IPS DF 19.7 (cell line): ENCODE results near the gene TBX6.

Experiments used
- DNase-seq: peaks from one replicate; pipeline ENCODE4 v3.0.0-alpha.2; 2013; ENCODE audit warnings: low read depth, low spot score

TBX6 gene

DNA sequence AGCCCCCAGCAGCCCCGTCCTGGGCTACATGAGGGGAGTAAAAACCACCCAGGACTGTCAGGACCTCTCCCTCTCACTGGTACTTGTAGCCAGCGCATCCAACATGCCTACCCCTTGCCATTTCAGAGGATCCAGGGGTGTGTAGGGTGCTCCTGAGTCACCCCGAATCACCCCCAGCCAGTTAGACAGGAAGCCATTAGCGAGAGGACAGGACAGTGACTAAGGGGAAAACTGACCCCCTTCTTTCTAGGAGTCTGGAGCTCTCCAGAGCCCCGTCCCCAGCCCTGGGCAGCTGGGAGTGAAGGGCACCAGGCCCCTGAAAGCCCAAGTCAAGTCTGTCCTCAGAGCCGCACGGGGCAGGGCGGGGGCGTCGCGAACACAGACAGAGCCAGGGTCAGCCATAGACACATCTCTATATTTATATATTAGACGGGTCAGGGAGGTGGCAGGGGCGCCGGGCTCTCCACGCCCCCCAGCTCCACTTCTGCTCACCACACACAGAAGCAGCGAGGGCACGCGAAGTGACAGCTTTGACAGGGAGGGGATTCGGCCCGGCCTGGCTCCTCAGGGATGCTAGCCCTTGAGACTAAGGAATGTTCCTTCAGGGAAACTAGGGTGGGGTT is 22.1 kb upstream of the TBX6 start:
- DNase-seq: no peak

DNA sequence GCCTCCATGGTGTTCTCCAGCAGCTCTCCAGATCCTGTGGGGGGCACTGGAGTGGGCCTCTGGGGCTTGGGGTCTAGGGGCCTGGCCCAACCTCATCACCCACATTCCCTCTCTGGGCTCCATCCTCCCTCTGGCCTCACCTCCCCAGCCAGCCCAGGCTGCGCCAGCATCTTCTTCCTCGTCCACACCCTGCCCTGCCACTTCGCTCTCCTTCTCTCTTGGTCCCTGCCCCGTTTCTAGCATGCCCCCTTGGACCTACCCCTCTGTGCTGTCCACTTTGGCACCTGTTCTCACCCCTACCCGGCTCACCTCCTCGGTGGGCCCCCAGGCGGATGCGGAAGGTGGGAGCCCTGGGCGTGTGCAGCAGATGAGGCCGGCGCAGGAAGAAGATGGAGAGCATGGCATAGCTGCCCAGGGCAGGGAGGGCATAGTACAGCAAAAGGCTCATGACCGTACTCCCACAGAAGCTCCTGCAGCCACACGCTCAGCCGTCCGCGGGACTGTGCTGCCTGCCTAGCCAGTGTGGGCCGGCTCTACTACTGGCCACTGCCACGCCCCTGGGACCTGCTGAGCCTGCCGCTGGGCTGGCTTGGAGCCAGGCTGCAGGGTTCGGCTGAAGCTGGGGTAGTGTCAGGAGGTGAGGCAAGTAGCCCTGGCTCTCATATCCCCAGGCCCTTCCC is 21.4 kb upstream of the TBX6 start, which contains the start of gene GDPD3:
TSS of gene GDPD3 (minus strand) at position 507 of the 680 bp plus-strand sequence. CDS start at position 448, 59 bp downstream.
- DNase-seq: no peak

DNA sequence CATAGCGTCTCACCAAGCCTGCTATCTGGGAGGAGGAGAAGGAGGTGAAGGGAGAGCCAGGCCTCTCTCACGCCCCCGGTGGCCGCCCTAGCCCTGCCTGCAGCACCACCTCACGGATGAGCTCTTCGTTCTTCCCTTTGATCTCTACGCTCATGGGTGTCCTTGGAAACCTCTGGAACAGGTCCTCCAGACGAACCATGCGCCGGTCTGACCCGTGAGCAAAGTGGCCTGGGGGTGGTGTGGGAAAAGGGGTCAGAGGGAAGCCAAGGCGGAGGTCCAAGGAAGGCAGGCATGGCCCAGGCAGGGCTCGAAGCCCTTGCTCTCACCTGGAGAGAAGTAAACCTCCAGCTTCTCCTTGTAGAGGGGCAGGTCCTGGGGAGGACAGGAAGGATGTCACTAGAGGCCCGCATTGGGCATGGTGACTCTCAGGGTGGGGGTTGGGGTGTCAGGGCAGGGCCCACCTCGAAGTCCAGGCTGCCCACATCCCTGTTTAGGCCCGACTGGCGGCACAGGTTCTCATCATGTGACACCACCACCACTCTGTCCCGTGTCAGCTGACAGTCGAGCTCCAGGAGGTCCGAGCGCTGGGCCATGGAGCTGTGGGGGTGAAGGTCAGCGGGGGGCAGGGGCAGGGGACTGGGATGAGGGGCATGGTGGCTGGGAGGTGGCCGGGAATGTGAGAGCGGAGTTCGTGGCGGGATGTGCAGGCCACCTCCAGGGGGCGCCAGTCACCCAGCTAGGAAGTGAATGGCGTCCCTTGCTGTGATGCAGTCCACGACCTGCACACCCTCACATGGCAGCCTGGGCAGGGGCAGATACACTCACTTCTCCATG is 20.7 kb upstream of the TBX6 start:
- DNase-seq: no peak

DNA sequence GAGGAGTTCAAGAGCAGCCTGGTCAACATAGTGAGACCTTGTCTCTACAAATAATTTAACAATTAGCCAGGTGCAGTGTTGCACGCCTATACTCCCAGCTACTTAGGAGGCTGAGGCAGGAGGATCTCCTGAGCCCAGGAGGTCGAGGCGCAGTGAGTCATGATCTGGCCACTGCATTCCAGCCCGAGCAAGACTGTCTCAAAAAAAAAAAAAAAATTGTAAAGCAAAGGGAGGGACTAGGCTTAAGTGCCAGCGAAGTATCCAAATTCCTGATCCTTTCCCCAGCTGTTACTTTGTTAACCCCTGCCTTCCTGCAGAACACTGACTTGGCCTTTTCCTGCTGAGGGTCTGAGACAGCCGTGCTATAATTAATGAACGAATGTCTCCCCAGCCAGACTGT is 18.9 kb upstream of the TBX6 start:
- no peak for DNase-seq

DNA sequence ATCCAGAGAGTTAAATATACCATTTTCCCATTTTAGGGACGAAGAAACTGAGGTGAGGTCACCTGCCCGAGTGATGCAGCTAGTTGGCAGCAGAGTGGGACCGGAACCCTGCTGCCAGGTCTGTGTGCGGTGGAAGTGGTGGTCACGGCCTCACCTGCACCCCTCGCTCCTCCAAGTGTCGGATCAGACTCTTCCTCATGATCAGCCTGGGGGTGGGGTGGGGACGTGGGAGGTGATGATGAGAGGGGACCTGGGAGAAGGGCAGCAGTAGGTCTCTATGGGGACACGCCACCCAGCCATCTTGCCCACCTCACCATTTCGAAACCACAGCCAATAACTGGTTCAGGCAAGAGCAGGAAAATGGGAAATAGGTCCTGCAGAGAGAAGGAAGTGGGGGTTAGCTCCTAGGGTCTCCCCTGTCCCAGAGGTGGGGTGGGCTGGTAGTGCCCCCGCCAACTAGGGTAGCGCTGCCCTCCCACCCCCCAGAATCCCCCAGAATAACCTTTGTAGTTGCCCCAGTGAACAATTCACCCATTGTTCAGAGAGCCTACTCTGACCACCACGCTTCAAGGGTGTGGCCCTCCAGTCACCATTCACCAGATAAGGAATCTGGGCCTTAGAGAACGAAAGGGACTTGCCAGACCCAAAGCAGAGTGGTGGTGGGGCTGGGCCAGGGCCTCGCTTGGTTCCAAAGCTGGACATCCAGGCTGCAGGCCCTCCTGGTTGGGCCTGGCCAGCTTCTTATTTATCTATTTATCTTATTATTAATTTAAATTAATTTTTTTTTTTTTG is 16.5 kb upstream of the TBX6 start:
- no peak for DNase-seq

DNA sequence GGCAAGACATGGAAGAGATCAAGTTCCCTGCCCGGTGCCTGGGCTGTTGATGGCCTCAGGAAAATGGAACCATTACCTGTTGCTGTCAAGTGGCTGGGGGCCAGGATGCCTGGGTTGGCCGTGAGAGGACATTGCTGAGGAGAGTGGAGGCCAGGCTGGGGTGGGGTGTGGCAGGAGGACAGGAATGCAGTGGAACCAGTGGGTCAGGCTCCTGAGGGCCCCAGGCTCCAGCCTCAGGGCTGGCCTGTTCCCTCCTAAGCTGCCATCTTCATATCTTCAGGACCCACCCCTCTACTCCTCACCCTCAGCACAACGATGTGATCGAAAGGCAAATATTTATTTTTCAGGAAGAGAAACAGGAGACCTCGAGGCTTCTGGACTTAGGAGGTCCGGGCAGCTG is 12.8 kb upstream of the TBX6 start:
- no peak for DNase-seq

DNA sequence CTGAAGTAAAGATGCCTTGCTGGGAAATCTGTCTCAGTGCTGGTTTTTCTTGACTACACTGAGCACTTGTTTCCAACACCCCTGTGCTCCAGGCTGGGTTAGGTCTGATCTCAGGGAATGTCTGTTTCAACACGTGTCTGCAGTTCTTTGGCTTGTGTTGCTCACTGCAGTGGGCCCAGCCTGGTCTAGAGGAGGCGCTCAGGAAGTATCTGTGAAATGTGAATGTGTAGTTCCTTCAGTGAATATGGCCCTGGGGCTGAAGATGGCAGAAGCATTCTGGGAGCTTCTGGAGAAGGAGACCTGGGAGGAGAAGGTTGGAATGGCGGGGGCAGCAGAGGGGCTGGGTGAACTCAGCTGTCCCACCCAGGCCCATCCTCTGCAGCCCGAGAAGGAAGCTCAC is 12.4 kb upstream of the TBX6 start:
- DNase-seq: no peak

DNA sequence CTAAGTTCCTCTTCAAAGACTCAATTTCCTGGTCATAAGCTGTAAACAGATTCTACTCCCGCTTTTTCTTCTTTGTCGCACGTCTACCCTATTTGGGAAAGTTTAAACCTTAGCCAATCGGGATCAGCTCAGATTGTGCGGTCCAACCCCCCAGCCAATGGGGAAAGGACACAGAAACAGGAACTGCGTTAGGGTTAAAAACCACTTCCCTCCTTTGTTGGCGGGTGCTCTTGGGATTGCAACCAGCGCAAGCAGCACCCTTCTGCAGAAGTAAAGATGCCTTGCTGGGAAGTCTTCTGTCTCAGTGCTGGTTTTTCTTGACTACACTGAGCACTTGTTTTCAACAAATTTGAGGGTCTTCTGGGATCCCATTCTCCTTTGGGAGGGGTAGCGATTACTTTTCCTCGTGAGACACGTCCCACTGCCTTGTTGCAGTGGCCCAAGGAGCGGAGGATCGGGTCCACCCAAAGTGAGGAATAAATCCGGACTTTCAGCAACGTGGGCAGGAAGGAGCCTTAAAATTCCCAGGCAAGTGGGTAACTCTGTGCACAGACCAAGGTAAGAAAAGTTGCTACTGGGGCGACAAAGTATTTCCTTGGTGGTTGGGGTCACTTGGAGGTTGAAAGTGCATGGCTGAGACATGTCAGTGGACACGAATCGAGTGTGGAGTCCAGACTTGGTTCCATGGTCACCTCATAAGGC is 5.3 kb upstream of the TBX6 start:
- DNase-seq: no peak

DNA sequence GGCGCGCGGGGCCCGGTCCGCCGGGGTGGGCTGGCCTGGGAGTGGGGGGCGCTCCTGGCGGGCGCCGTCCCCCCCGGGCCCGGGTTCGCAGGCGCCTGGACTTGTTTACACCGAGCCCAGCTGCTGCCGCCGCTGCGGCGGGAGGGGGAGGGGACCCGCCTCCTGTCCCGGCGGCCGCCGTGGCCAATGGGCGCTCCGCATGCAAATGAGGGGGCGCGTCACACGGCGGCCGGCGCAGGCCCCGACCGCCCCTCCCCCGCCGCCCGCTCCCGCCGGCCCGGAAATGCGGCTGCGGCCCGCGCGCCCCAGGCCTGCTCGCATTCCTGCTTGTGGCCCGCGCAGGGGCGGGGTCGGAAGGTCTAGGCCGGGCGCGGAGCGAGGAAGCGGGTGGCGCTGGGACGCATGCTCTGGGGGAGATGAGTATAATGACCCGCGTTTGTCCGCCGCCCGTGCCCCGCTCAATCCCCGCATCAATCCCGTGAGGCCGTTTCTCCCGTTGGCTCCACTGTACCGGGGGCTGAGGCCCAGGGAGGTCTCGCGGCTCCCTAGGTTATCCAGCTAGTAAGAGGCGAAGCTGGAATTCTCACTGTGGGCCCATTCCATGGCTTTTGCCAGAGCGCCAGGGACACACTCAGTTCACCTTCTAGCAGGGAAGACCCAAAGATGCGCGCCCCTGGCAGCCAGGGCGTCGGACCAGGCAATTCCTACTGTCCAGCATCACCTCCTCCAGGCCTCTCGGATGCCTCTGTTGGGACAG is 4.6 kb upstream of the TBX6 start, which contains the start of gene YPEL3:
TSS of gene YPEL3 (minus strand) at position 109 of the 757 bp plus-strand sequence. CDS start 731 bp downstream, outside the sequence.
- no peak for DNase-seq

DNA sequence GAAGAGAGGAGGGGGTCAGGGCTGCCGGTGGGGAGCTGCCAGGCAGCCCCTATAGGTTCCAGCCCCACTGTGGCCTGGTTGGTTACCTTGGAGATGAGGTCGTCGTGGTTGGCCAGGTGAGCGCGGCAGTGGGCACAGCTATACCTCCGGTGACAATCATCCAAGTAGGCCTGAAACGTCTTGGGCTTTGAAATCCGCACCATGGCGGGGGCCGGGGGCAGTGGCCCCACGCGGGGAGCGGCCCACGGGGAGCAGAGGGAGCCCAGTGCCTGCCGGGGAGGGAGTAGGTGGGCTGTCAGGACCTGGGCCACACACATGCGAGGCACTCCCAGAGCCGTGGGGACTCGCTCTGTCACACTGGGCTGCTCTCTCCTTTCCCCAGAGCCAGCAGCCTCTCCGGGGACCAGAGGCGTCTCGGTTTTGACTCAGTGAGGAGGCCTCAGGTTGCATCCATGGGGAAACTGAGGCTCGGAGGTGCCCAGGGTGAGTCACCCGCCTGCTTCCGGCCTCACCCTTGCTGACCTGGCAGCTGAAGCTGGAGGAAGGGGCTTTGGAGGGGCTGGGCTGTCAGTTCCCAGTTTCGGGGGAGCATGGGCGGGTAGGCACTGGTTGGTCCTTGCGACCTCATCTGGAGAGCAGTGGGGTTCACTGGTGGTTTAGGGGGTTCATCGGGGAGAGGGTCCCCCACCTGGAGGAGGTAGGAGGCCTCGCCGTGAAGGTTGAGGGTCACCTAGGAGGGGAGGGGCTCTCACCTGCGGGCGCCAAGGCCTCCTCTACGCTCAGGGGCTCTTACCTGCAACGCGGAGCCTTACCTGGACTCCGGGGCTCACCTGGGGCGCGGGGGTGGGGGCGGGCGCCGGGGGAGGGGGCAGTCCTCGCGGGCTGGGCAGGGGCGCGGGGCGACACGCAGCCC is 3.7 kb upstream of the TBX6 start:
- DNase-seq: no peak

DNA sequence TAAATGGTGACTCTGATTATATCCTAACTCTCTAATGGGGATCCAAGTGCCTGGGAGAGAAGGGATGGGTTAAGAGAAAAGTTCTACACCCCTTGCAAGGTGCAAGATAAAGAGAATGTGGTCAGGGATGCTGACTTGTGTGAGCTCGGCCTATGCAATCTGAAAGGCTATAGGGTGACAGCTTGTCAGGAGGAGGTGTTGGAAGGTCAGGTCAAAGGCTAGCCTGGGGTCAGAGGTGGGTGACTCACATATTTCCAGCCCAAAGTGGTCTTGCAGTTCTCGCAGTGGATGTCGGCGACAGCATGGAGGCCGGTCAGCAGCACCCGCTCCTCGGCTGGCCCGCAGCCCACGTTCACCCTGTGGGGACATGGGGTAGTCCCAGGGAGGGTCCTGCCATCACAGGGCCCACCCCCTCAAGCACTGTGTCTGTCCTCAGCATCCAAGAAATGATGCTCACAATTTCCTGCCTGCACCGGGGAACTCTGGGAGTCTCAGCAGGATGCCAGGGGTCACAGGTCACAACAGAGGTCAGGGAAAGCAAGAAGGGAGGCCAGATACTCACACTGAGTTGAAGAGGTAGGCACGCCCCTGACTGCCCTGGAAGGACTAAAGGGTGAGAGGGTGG is 2.9 kb upstream of the TBX6 start:
- no peak for DNase-seq

DNA sequence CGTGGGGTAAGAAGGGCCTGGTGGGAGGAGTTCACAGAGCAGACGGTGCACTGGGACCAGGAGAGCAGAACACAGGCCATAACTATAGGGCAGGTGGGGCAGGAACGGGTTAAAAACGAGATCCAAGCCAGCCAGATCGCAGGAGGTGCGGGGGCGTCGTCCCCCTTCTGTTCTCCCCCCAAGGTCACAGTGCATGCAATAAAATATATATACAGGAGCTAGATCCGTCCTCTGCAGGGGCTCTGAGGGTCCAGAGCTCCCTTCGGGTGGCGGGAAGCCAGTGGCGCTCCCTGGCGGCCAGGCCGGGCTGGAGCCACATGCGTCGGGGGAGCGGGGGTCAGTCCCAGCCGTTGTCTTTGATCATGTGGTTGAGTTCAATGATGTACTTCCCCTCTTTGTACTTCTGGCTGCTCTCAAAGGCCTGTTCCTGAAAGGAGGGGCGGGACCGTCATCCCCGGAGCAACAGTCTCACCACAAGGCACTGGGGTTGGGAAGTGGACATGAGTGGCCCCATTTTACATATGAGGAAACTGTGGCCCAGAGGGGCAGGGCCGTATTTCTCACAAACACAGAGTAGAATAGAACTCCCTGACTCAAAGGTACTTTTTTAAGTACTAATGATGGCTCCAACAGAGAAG is 768 bp upstream of the TBX6 start:
- DNase-seq: no peak

DNA sequence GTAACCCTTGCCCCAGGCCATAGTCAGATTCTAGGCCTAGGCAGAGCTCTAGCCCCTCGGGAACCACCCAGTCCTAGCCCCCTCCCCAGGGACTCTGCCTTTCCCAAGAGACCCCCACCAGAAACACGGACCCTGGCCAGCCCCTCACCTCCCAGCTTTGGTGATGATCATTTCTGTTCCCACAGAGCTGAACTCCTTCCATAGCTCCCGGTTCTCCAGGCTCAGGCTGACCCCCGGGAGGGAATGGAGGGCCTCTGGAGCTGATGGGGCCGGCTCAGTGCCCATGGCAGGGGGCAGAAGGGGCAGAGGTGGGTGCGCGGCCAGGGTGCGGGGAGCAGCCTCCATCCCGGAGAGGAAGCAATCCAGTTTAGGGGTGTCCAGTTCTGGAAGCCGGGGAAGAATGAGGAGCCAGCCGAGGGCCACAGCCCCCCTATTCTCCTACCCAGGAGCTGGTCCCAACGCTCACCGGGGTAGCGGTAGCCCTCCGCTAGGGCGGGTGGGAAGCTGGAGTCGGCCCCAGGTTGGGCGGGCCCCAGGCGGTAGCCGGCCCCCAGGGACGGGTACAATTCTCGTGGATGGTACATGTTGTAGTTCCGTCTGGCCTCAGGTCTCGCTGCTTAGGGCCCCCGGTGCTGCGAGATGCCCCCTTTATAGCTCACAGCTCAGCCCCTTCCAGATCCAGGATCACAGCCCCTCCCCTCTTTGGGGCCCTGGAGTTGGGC is 953 bp downstream of the TBX6 start:
- DNase-seq: no peak

DNA sequence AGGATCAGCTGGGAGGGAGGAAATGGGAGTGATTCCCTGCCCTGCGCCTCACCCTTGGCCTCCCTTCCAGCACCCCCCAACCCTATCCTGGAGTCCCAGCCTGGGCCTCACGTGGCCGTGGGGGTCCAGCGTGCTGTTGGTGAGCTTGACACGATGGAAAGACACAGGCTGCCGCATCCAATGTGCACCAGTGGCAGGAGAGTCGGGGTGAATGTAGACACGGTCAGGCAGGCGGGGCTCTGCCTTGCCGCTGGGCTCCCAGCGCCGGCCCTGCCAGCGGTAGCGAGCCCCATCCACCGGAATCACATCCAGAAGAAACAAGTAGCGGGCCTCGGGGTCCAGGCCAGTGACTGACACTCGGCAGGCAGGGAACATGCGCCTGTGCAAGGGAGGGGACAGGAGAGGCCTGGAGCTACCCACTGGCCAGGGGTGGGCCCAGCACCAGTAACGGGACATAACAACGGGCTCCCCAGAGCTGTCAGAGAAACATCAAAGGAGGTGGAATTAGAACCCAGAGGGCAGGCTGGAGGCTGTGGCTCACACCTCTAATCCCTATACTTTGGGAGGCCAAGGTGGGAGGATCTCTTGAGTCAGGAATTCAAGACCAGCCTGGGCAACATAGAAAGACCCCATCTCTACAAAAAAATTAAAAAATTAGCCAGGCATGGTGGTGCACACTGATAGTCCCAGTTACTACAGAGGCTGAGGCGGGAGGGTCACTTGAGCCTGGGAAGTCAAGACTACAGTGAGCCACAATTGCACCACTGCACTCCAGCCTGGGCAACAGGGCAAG is 2.7 kb downstream of the TBX6 start:
- DNase-seq: no peak

DNA sequence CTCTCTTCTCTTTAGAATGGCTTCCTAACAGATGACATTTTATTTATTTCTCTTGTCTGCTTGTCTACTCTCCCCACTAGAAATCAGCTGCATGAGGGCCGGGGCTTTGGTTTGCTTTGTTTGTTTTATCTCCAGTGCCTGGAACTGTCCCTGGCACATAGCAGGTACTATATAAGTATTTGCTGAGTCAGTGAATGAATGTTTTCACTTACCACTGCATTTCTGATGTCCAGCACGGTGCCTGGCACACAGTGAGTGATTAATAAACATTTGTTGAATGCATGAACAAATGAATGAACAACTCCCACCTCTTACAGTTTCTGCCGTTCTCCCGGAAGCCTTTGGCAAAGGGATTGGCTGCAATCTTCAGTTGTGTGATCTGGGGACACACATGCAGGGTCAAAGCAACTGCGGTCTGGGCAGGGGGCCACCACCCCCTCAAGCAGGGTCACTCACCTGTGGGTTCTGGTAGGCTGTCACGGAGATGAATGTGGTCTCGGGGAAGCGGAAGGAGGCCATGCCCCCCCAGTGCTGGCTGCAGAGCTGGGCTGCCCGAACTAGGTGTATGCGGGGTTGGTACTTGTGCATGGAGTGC is 3.4 kb downstream of the TBX6 start:
- no peak for DNase-seq

DNA sequence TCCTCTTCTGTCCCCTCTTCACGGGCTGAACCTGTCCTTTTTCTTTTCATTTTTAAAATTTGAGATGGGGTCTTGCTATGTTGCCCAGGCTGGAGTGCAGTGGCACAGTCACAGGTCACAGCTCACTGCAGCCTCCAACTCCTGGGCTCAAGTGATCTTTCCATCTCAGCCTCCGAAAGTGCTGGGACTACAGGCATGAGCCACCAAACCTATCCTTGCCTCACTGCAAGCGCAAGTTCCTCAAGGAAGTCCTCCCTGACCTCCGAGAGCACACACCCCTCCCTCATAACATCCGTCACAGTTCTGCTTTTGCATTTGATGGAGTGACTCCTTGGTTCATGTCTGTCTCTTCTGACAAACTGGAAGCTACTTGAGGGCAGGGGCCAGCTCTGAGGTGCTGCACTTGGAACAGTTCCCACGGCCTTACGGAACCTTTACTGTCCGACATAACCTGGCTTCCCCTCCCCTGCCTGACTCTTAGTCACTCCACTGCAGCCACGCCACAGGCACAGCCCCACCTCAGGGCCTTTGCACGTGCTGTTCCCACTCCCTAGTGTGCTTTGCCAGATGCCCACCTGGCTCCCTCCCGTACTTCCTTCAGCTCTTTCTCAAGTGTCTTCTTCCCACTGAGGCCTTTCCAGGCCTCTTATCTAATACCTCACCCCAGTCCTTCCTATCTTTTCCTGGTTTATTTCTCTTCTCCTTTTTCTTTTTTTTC is 4.4 kb downstream of the TBX6 start:
- DNase-seq: no peak
